ENCODE results near the gene FASLG.

DNA sequence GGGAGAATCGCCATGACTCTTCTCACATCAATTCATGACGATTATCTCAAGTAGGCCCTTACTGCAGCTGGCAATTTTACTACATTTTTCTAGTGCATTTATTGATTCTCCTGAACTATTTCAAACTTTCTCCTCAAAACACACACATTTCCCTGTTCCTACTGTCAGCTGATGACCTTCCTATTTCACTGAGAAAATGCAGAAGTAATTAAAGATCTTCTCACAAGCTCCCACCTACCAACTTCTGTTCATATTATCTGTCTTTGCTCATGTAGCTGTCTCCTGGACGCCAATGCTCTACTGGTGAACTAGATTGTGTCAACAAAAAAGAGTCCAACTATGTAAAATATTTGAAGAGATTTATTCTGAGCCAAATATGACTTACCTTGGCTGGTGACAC, 36.4 kb upstream of the FASLG start:
- TF ChIP-seq, protein P1, sequence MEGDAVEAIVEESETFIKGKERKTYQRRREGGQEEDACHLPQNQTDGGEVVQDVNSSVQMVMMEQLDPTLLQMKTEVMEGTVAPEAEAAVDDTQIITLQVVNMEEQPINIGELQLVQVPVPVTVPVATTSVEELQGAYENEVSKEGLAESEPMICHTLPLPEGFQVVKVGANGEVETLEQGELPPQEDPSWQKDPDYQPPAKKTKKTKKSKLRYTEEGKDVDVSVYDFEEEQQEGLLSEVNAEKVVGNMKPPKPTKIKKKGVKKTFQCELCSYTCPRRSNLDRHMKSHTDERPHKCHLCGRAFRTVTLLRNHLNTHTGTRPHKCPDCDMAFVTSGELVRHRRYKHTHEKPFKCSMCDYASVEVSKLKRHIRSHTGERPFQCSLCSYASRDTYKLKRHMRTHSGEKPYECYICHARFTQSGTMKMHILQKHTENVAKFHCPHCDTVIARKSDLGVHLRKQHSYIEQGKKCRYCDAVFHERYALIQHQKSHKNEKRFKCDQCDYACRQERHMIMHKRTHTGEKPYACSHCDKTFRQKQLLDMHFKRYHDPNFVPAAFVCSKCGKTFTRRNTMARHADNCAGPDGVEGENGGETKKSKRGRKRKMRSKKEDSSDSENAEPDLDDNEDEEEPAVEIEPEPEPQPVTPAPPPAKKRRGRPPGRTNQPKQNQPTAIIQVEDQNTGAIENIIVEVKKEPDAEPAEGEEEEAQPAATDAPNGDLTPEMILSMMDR (IDR thresholded peaks at IDR 0.05; ENCODE audit: low read length): no peak
- no peak for TF ChIP-seq EZH2 (IDR thresholded peaks at IDR 0.05; ENCODE audit: borderline replicate concordance, low read length)
